Naive thymus-derived CD4-positive, alpha-beta T cell (primary cell): ENCODE results near the gene PFKL. TPM values are rescaled to one million over a fixed set of nuclear protein-coding genes. Genes with fewer than 3 reads are reported as not detected.

ENCODE experiments used
- ATAC-seq: fragments of 150-1000 bp; cut with Tn5 transposase; 2 replicates; pipeline ENCODE4 v1.10.0; 2021; ENCODE audit warnings: mild to moderate bottlenecking, moderate library complexity
- CTCF ChIA-PET: fragments of 350-600 bp; sonication (Branson Sonifier 250); formaldehyde crosslinking; loops from one replicate; lab custom pipeline; 2021; ENCODE audit warnings: antibody characterized with exemption; lab: Charles Lee
- POLR2A ChIA-PET: fragments of 350-600 bp; sonication (Branson Sonifier 250); formaldehyde crosslinking; loops from one replicate; lab custom pipeline; 2021; ENCODE audit warnings: antibody characterized with exemption, inconsistent platforms; lab: Charles Lee
- DNase-seq, 9 donors: peaks; one replicate each; pipeline versions ENCODE4 v3.0.0 to v3.0.0-alpha.2; 2020 to 2022; ENCODE audit warnings: mixed read lengths in 1 of 9
- H3K27ac ChIP-seq: one replicate; pipeline ENCODE4 v1.7.0; 2013; ENCODE audit warnings: mild to moderate bottlenecking, low read depth, low read length, moderate library complexity
- H3K27me3 ChIP-seq, 2 donors: one replicate each; pipeline ENCODE4 v1.7.0; 2013; ENCODE audit warnings: low read length in 2 of 2, mild to moderate bottlenecking in 2 of 2, moderate library complexity in 2 of 2; ENCODE audit not compliant: control insufficient read depth in 2 of 2, insufficient read depth in 2 of 2
- H3K36me3 ChIP-seq, 3 experiments: 1 replicate in 2 of 3; 2 replicates in 1 of 3; pipeline ENCODE4 v1.7.0; 2013; ENCODE audit warnings: low read length in 3 of 3, mild to moderate bottlenecking in 3 of 3, moderate library complexity in 1 of 3; ENCODE audit not compliant: insufficient read depth in 3 of 3, control insufficient read depth in 2 of 3
- H3K4me1 ChIP-seq, 2 donors: one replicate each; pipeline ENCODE4 v1.7.0; 2013; ENCODE audit warnings: low read length in 2 of 2, mild to moderate bottlenecking in 2 of 2, moderate library complexity in 1 of 2; ENCODE audit not compliant: control insufficient read depth in 2 of 2, insufficient read depth in 2 of 2
- H3K4me3 ChIP-seq: 2 replicates; pipeline ENCODE4 v1.7.0; 2013; ENCODE audit warnings: mild to moderate bottlenecking, low read length
- H3K9me3 ChIP-seq, 3 experiments: 1 replicate in 2 of 3; 2 replicates in 1 of 3; pipeline ENCODE4 v1.7.0; 2013; ENCODE audit warnings: low read length in 3 of 3; ENCODE audit not compliant: control insufficient read depth in 2 of 3
- H3K27ac Mint-ChIP-seq, 9 donors: one replicate each; pipeline ENCODE4 v1.8.0; 2020 to 2022; ENCODE audit warnings: mixed read lengths in 9 of 9, mild to moderate bottlenecking in 8 of 9, moderate library complexity in 5 of 9, inconsistent platforms in 2 of 9
- H3K27me3 Mint-ChIP-seq, 5 donors: one replicate each; pipeline ENCODE4 v1.8.0; 2021 to 2022; ENCODE audit warnings: mixed read lengths in 5 of 5, mild to moderate bottlenecking in 1 of 5
- H3K36me3 Mint-ChIP-seq, 5 donors: one replicate each; pipeline ENCODE4 v1.8.0; 2020 to 2022; ENCODE audit warnings: mixed read lengths in 5 of 5, mild to moderate bottlenecking in 3 of 5, inconsistent platforms in 1 of 5
- H3K4me1 Mint-ChIP-seq, 7 donors: one replicate each; pipeline ENCODE4 v1.8.0; 2020 to 2022; ENCODE audit warnings: mixed read lengths in 7 of 7, mild to moderate bottlenecking in 3 of 7, inconsistent platforms in 1 of 7
- H3K4me3 Mint-ChIP-seq, 10 donors: one replicate each; pipeline ENCODE4 v1.8.0; 2020 to 2022; ENCODE audit warnings: mild to moderate bottlenecking in 10 of 10, mixed read lengths in 10 of 10, moderate library complexity in 6 of 10, inconsistent platforms in 2 of 10
- H3K9me3 Mint-ChIP-seq, 11 donors: one replicate each; pipeline ENCODE4 v1.8.0; 2020 to 2022; ENCODE audit warnings: mixed read lengths in 11 of 11, mild to moderate bottlenecking in 4 of 11, inconsistent platforms in 1 of 11, moderate library complexity in 1 of 11
- intact Hi-C, 2 donors: fragments of 100-400 bp; cut with micrococcal nuclease; formaldehyde crosslinking; loops; one replicate each; pipeline ENCODE4 v1.15.1; 2023
- polyA plus RNA-seq, 2 donors: library from polyadenylated mRNA; unstranded; fragments of 300-500 nt; fragmentation: Illumina TruSeq; gene quantifications; one replicate each; pipeline ENCODE4 v1.2.3, GENCODE V29; 2021
- total RNA-seq, 6 experiments: library from RNA in 5 of 6; stranded (reverse) in 5 of 6; gene quantifications; 1 replicate in 5 of 6; 2 replicates in 1 of 6; pipeline ENCODE4 v1.2.3 and lab custom pipeline; 2021 to 2026

PFKL gene
- total and polyA plus RNA-seq, 7 experiments from 2014 or later: 75.0 to 196 (median 109) TPM

GRCh38 chr21:44363278-44363677, 63.4 kb downstream of the PFKL start:
- H3K4me1 Mint-ChIP-seq: peaks cover 5 to 17% (median 11%) of the 10 kb centered on the region in 7 donors
- no peak overlapping the region for H3K4me3 Mint-ChIP-seq
- intact Hi-C loops: no loop called here
- H3K4me3 ChIP-seq: no peak overlapping the region
- ChIA-PET POLR2A (interaction anchor here (0.5 kb wide), 1 partner anchor 80 kb away, joined by 4 read pairs; no protein-coding TSS in a partner anchor), CTCF (interaction anchor here (0.7 kb wide), 2 partner anchors 317 to 430 kb away, joined by 3 to 4 read pairs; no protein-coding TSS in a partner anchor)
- H3K27me3 ChIP-seq: no peaks in the 10 kb centered on the region
- H3K9me3 ChIP-seq: peaks cover 0 to 5% (median 0%) of the 10 kb centered on the region in 3 experiments
- peaks cover 4 to 33% (median 6%) of the 10 kb centered on the region in 5 donors for H3K36me3 Mint-ChIP-seq
- ATAC-seq: no peak
- H3K27ac Mint-ChIP-seq: no peak overlapping the region
- H3K27ac ChIP-seq: no peak overlapping the region
- peaks cover 0 to 5% (median 0%) of the 10 kb centered on the region in 5 donors for H3K27me3 Mint-ChIP-seq
- no peaks in the 10 kb centered on the region for H3K4me1 ChIP-seq
- DNase-seq: no peak
- H3K36me3 ChIP-seq: no peaks in the 10 kb centered on the region
- H3K9me3 Mint-ChIP-seq: peaks cover 0 to 10% (median 7%) of the 10 kb centered on the region in 11 donors

- DNase-seq: peak in 1 of 9 donors; percentile 12
- peaks cover 4 to 30% (median 6%) of the 10 kb centered on the region in 5 donors for H3K36me3 Mint-ChIP-seq
- no peak for ATAC-seq
- peaks cover 5 to 17% (median 10%) of the 10 kb centered on the region in 7 donors for H3K4me1 Mint-ChIP-seq
- no peak overlapping the region for H3K27ac ChIP-seq
- peaks cover 0 to 5% (median 0%) of the 10 kb centered on the region in 5 donors for H3K27me3 Mint-ChIP-seq
- intact Hi-C loops: no loop called here
- peaks cover 0 to 5% (median 0%) of the 10 kb centered on the region in 3 experiments for H3K9me3 ChIP-seq
- no peaks in the 10 kb centered on the region for H3K27me3 ChIP-seq
- peaks cover 0 to 10% (median 7%) of the 10 kb centered on the region in 11 donors for H3K9me3 Mint-ChIP-seq
- no peaks in the 10 kb centered on the region for H3K36me3 ChIP-seq
- POLR2A ChIA-PET: interaction anchor here (0.5 kb wide), 1 partner anchor 79 kb away, joined by 4 read pairs; no protein-coding TSS in a partner anchor
- no peak overlapping the region for H3K4me3 ChIP-seq
- no peak overlapping the region for H3K4me3 Mint-ChIP-seq
- H3K27ac Mint-ChIP-seq: peak overlapping the region in 1 of 9 donors; percentile 67
- no peaks in the 10 kb centered on the region for H3K4me1 ChIP-seq
- CTCF ChIA-PET: no interaction called here
Measured at GRCh38 chr21:44364151-44365053, 64.5 kb downstream of the PFKL start.

DNA sequence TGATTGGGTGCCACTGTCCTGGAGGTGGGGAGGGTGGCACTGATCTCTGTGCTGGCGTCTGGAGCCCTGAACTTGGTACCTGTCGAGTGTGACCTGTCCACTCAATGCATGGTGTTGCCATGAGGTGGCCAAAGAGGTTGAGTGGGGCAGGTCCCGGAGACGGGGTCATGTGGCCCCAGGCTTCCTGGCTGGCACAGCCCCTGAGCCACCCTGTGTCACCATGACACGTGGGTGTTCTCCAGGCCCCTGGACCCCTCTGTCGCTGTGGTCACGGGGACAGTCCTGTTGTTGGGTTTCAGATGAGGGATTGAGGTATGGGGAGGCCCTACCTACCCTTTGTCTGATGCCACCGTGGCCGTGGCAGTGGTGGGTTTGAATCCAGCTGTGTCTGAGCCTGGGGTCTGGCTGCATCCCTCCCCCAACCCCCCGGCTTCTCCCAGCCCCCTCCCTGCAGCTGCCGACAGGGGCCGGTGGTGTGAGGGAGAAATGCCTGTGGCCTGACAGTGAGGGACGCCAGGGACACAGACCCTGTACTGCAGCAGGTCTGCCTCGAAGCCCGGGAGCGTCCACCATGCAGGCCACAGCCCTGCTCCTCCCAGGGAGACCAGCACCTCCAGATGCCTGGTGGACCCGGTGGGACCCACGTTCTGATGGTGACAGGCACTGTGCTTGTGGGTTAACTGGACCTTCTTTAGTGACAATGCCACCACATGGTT, 65.6 kb downstream of the PFKL start:
- H3K27me3 ChIP-seq: no peaks in the 10 kb centered on the region
- intact Hi-C loops: no loop called here
- H3K4me3 Mint-ChIP-seq: no peak overlapping the region
- H3K9me3 ChIP-seq: peaks cover 0 to 5% (median 0%) of the 10 kb centered on the region in 3 experiments
- no peaks in the 10 kb centered on the region for H3K4me1 ChIP-seq
- peaks cover 4 to 27% (median 6%) of the 10 kb centered on the region in 5 donors for H3K36me3 Mint-ChIP-seq
- H3K9me3 Mint-ChIP-seq: peaks cover 0 to 10% (median 7%) of the 10 kb centered on the region in 11 donors
- POLR2A ChIA-PET: no interaction called here
- H3K27me3 Mint-ChIP-seq: peaks cover 0 to 2% (median 0%) of the 10 kb centered on the region in 5 donors
- peaks cover 0 to 11% (median 4%) of the 10 kb centered on the region in 7 donors for H3K4me1 Mint-ChIP-seq
- CTCF ChIA-PET: no interaction called here
- peak in 1 of 9 donors; percentile 21 for DNase-seq
- H3K27ac Mint-ChIP-seq: no peak overlapping the region
- H3K36me3 ChIP-seq: no peaks in the 10 kb centered on the region
- ATAC-seq: no peak
- H3K27ac ChIP-seq: no peak overlapping the region
- no peak overlapping the region for H3K4me3 ChIP-seq

DNA sequence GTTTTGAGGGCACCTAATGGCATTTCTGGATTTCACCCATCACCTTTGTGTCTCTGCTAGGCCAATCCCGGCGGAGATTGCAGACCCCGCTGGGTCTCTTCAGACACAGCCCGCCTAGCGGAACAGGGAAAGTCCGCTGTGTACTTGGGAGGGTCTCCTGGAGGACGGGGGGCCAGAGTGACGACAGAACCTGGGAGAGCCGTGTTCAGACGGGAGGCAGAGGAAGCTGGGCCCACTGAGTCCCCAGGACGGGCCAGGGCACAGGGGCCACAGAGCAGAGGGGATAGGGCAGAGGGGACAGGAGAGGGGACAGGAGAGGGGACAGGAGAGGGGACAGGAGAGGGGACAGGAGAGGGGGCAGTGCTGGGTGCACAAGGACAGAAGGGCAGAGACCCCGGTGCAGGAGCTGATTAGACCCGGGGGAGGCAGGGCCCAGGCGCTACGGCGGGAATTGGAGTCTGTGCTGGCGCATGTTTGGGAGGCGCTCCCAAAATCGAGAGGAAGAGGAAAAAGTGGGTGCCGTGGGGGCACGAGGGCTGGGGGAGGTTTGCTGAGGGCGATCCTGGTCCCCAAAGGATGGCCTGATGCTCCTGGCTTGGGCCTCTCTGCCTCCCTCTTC, 66.2 kb downstream of the PFKL start:
- no peak overlapping the region for H3K4me3 Mint-ChIP-seq
- peaks cover 0 to 6% (median 0%) of the 10 kb centered on the region in 7 donors for H3K4me1 Mint-ChIP-seq
- Histone ChIP-seq H3K27me3 (no peaks in the 10 kb centered on the region), H3K27ac (no peak overlapping the region), H3K36me3 (no peaks in the 10 kb centered on the region), H3K9me3 (peaks cover 0 to 5% (median 0%) of the 10 kb centered on the region in 3 experiments), H3K4me1 (no peaks in the 10 kb centered on the region), H3K4me3 (no peak overlapping the region)
- peak in 1 of 9 donors; percentile 16 for DNase-seq
- peaks cover 0 to 10% (median 6%) of the 10 kb centered on the region in 11 donors for H3K9me3 Mint-ChIP-seq
- H3K27me3 Mint-ChIP-seq: peaks cover 0 to 2% (median 0%) of the 10 kb centered on the region in 5 donors
- POLR2A ChIA-PET: no interaction called here
- CTCF ChIA-PET: no interaction called here
- ATAC-seq: no peak
- intact Hi-C loops: no loop called here
- peak overlapping the region in 1 of 9 donors; percentile 31 for H3K27ac Mint-ChIP-seq
- H3K36me3 Mint-ChIP-seq: peaks cover 4 to 27% (median 6%) of the 10 kb centered on the region in 5 donors

DNA sequence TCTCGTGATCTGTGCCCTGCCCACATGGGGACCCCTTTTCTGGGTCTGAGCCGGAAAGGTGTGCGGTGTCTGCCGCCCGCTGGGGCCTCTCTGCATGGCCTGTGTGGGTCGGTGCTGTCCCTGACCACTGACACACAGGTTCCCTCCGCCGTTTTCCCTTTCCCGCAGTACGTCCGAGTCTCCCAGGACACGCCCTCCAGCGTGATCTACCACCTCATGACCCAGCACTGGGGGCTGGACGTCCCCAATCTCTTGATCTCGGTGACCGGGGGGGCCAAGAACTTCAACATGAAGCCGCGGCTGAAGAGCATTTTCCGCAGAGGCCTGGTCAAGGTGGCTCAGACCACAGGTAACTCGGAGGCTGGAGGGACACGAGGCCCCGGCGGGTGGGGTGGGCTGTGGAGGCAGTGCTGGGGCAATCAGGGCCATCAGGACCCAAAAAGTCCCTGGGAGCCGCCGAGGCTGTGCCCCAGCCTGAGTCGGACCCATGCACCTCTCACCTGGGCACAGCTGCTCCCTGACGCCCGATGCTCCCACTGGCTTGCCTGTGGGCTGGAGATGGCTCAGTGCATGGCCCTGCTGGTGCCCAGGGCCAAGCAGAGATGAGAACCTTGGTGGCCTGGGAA, 66.8 kb downstream of the PFKL start:
- H3K4me3 Mint-ChIP-seq: no peak overlapping the region
- Histone ChIP-seq H3K4me3 (no peak overlapping the region), H3K27me3 (no peaks in the 10 kb centered on the region), H3K36me3 (no peaks in the 10 kb centered on the region), H3K9me3 (peaks cover 0 to 5% (median 0%) of the 10 kb centered on the region in 3 experiments), H3K4me1 (no peaks in the 10 kb centered on the region), H3K27ac (no peak overlapping the region)
- peaks cover 0 to 8% (median 0%) of the 10 kb centered on the region in 7 donors for H3K4me1 Mint-ChIP-seq
- peak in 1 of 9 donors; percentile 16 for DNase-seq
- peaks cover 4 to 28% (median 7%) of the 10 kb centered on the region in 5 donors for H3K36me3 Mint-ChIP-seq
- H3K27me3 Mint-ChIP-seq: peaks cover 0 to 2% (median 0%) of the 10 kb centered on the region in 5 donors
- ChIA-PET CTCF (no interaction called here), POLR2A (no interaction called here)
- intact Hi-C loops: no loop called here
- peak overlapping the region in 2 of 9 donors; percentile 4 to 31 for H3K27ac Mint-ChIP-seq
- H3K9me3 Mint-ChIP-seq: peaks cover 0 to 10% (median 6%) of the 10 kb centered on the region in 11 donors
- ATAC-seq: no peak
